Stimulated activated memory B cell treated with anti-CD40 and anti-IgM and Interleukin-4, amounts not matched to agents 10 μg/mL and 1 μg/mL and 100 μg/mL, for 72 hours (primary cell): ENCODE data around the gene RPH3AL.
"Not testable (repeated sequence)": the region's sequence is repeated elsewhere in the genome, so short reads cannot be mapped to it uniquely, and the experiment has no call there.

ENCODE experiments used
- ATAC-seq: fragments of 150-1000 bp; cut with Tn5 transposase; 2 replicates; pipeline ENCODE4 v1.10.0; 2021
- H3K27ac Mint-ChIP-seq: one replicate; pipeline ENCODE4 v1.8.0; 2022; ENCODE audit warnings: mild to moderate bottlenecking, mixed read lengths
- H3K27me3 Mint-ChIP-seq: one replicate; pipeline ENCODE4 v1.8.0; 2022; ENCODE audit warnings: mixed read lengths
- H3K36me3 Mint-ChIP-seq: one replicate; pipeline ENCODE4 v1.8.0; 2022; ENCODE audit warnings: mixed read lengths
- H3K4me1 Mint-ChIP-seq: one replicate; pipeline ENCODE4 v1.8.0; 2022; ENCODE audit warnings: mixed read lengths
- H3K4me3 Mint-ChIP-seq: one replicate; pipeline ENCODE4 v1.8.0; 2022; ENCODE audit warnings: mild to moderate bottlenecking, moderate library complexity, mixed read lengths
- H3K9me3 Mint-ChIP-seq: one replicate; pipeline ENCODE4 v1.8.0; 2022; ENCODE audit warnings: mixed read lengths

The RPH3AL gene

DNA sequence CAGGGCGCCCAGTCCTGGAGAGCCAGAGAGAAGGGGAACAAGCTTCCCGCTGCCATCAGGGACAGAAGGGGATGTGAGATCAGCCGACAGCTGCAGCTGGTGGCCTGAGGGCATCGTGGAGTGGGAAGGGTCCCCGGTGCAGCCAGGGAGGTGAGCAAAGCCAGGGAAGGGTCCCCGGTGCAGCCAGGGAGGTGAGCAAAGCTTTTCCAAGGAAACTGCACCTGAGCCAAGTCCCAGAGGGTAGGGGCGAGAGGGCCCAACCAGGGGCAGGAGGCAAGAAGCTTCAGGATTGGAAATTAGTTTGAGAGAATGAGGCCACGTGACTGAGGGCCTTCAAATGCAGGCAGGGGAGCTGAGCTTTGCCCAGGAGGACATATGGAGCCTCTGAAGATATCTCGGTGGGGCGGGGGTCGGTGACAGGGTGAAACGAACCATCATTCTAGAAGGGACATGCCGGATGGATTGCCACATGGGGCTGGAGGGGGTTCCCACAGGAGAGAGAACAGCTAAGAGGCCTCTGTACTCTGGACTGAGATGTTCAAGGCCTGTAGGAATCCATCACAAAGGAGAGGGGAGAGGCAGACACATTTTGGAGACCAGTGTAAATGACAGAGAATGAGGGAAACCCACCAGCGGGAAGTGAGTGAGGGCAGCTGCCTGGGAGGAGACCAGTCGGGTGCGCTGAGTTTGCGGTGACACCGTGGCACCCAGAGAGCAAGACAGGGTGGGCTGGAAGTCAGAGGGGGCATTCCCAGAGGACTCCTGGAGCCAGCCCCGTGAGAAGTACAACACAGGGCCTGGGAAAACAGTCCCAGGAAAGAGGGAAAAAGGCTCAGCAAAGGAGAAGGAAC lies 31.4 kb upstream of the RPH3AL start:
- peak overlapping the region; percentile 50 for H3K4me3 Mint-ChIP-seq

GRCh38 chr17:382644-383533 lies 30.3 kb upstream of the RPH3AL start:
- H3K27me3 Mint-ChIP-seq = peaks cover 28% of the 10 kb centered on the region
- no peaks in the 10 kb centered on the region for H3K36me3 Mint-ChIP-seq
- H3K4me1 Mint-ChIP-seq = peaks cover 20% of the 10 kb centered on the region
- H3K27ac Mint-ChIP-seq = no peak overlapping the region
- no peak overlapping the region for H3K4me3 Mint-ChIP-seq
- H3K9me3 Mint-ChIP-seq = peaks cover 2% of the 10 kb centered on the region
- no peak for ATAC-seq

More for the DNA sequence above, 31.4 kb upstream of the RPH3AL start:
- peaks cover 20% of the 10 kb centered on the region for H3K4me1 Mint-ChIP-seq
- ATAC-seq = no peak
- peak overlapping the region; percentile 34 for H3K27ac Mint-ChIP-seq
- H3K27me3 Mint-ChIP-seq = peaks cover 39% of the 10 kb centered on the region
- no peaks in the 10 kb centered on the region for H3K36me3 Mint-ChIP-seq
- peaks cover 2% of the 10 kb centered on the region for H3K9me3 Mint-ChIP-seq

DNA sequence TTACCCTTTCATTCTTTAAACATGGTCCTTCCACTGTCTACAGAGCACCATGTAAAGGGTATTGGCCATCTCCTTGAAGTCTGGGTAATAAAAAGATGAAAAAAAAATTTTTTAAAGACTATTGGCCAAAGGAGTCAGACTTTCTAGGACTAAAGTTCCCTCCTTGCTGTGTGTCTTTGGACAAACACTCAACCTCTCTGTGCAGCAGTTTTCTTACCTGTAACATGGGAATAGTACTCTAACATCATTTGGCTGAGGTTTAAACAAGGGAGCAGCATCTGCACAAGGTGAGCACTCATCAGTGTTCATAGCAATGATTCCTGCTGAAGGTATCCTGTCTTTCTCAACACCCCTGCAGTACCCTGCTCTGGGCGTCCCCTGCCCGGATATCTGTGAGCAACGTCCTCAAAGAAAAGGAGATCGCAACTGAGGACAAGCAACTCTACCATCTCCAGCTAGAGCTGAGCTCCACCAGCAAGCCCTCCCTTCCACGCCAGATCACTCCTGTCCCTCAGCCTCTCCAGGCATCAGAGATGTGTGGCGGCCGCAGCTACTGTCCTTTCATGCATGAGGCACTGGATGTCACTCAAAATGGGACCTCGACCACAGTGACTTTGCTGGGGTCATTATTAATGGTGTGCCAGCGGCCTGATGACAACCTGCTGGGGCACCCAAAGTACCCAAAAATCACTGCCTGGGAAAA lies 29.5 kb upstream of the RPH3AL start:
- no peaks in the 10 kb centered on the region for H3K36me3 Mint-ChIP-seq
- peaks cover 20% of the 10 kb centered on the region for H3K4me1 Mint-ChIP-seq
- H3K27ac Mint-ChIP-seq = no peak overlapping the region
- peaks cover 25% of the 10 kb centered on the region for H3K27me3 Mint-ChIP-seq
- ATAC-seq = no peak
- no peak overlapping the region for H3K4me3 Mint-ChIP-seq
- H3K9me3 Mint-ChIP-seq = peaks cover 2% of the 10 kb centered on the region

DNA sequence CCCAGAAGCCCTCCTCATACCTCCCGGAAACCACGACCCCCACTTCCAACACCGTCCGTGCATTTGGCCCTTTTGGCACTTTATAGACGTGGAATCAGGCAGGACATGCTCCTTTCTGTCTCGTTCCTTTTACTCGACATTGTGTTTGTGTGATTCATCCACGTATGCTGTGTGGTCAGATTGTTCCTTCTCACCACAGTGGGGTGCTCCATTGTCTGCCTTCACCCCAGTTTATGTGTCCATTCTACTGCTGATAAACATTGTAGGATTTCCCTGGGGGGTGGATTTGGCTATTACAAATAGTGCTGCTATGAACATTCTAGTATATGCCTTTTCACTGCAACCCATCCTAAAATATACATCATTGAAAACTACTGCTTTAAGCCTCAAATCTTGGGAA lies 28.9 kb upstream of the RPH3AL start:
- peaks cover 16% of the 10 kb centered on the region for H3K4me1 Mint-ChIP-seq
- no peaks in the 10 kb centered on the region for H3K36me3 Mint-ChIP-seq
- ATAC-seq = no peak
- peaks cover 2% of the 10 kb centered on the region for H3K9me3 Mint-ChIP-seq
- H3K27ac Mint-ChIP-seq = no peak overlapping the region
- no peak overlapping the region for H3K4me3 Mint-ChIP-seq
- H3K27me3 Mint-ChIP-seq = peaks cover 24% of the 10 kb centered on the region

- Mint-ChIP-seq H3K27ac (no peak overlapping the region), H3K4me3 (no peak overlapping the region), H3K9me3 (peaks cover 2% of the 10 kb centered on the region), H3K27me3 (peaks cover 35% of the 10 kb centered on the region), H3K36me3 (no peaks in the 10 kb centered on the region), H3K4me1 (peaks cover 13% of the 10 kb centered on the region)
- no peak for ATAC-seq
These were observed 27.2 kb upstream of the RPH3AL start for GRCh38 chr17:379531-380465.

DNA sequence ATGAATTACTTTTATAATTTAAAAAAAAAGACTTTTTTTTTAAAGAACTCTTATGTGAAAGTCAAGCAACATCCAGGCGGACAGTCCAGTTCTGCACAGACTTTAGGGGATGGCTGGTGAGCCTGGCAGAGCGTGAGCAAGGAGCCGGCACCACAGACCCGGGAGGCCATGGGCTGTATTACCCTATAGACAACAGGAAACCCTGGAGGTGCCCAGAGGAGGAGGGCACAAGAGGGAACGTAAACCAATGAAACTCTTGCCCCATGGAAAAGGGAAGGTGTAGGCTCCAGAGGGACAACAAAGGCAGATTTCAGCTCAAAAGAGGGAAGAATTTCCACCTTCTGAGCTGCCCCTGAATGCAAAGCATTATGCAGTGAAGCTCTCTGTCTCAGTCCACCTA lies 25.5 kb upstream of the RPH3AL start:
- Mint-ChIP-seq H3K9me3 (peaks cover 2% of the 10 kb centered on the region), H3K4me3 (no peak overlapping the region), H3K36me3 (no peaks in the 10 kb centered on the region), H3K4me1 (peaks cover 5% of the 10 kb centered on the region), H3K27ac (no peak overlapping the region), H3K27me3 (peaks cover 27% of the 10 kb centered on the region)
- ATAC-seq = no peak

GRCh38 chr17:376936-377863 lies 24.6 kb upstream of the RPH3AL start:
- H3K36me3 Mint-ChIP-seq = no peaks in the 10 kb centered on the region
- peaks cover 2% of the 10 kb centered on the region for H3K9me3 Mint-ChIP-seq
- ATAC-seq = no peak
- peaks cover 27% of the 10 kb centered on the region for H3K27me3 Mint-ChIP-seq
- H3K27ac Mint-ChIP-seq = no peak overlapping the region
- H3K4me3 Mint-ChIP-seq = no peak overlapping the region
- peaks cover 5% of the 10 kb centered on the region for H3K4me1 Mint-ChIP-seq

- Mint-ChIP-seq H3K27ac (no peak overlapping the region), H3K36me3 (peaks cover 11% of the 10 kb centered on the region), H3K9me3 (peaks cover under 1% of the 10 kb centered on the region), H3K4me1 (no peaks in the 10 kb centered on the region), H3K4me3 (no peak overlapping the region), H3K27me3 (peaks cover 27% of the 10 kb centered on the region)
- ATAC-seq = no peak
These were observed 21.1 kb upstream of the RPH3AL start for GRCh38 chr17:373613-374230.

- peaks cover 22% of the 10 kb centered on the region for H3K36me3 Mint-ChIP-seq
- peaks cover 25% of the 10 kb centered on the region for H3K27me3 Mint-ChIP-seq
- ATAC-seq = no peak
- no peaks in the 10 kb centered on the region for H3K4me1 Mint-ChIP-seq
- H3K27ac Mint-ChIP-seq = no peak overlapping the region
- H3K4me3 Mint-ChIP-seq = no peak overlapping the region
- peaks cover 9% of the 10 kb centered on the region for H3K9me3 Mint-ChIP-seq
These were observed 19.8 kb upstream of the RPH3AL start for GRCh38 chr17:372157-373152.

DNA sequence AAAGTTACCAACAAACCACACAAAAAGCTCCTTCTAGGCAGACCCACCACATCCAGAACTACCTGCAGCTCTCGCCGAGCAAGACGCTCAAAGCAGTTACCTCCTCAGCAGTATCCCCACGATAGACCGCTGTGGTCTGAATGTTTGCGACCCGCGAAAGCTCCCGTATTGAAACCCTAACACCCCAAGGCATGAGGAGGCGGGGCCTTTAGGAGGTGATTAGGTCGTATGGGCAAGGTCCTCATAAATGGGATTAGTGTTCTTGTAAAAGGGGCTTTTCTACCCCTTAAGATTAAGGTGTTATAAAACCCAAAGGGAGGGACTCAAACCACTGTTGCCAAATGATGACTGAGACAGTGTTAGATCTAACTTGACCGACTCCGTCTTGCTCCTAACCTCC lies 19.0 kb upstream of the RPH3AL start:
- Mint-ChIP-seq H3K27me3 (peaks cover 17% of the 10 kb centered on the region), H3K36me3 (peaks cover 22% of the 10 kb centered on the region), H3K9me3 (peaks cover 9% of the 10 kb centered on the region), H3K27ac (no peak overlapping the region), H3K4me3 (no peak overlapping the region), H3K4me1 (peaks cover 7% of the 10 kb centered on the region)
- ATAC-seq = no peak

DNA sequence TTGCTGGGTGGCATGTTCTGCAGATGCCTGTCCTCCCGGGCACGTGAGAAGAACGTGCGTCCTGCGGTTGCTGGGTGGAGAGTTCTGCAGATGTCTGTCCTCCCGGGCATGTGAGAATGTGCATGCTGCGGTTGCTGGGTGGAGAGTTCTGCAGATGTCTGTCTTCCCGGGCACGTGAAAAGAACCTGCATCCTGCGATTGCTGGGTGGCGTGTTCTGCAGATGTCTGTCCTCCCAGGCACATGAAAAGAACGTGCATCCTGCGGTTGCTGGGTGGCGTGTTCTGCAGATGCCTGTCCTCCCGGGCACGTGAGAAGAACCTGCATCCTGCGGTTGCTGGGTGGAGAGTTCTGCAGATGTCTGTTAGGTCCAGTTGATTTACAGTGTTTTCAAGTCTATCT lies 15.0 kb upstream of the RPH3AL start:
- not testable (repeated sequence) for ATAC-seq, H3K27ac Mint-ChIP-seq, H3K9me3 Mint-ChIP-seq, H3K4me3 Mint-ChIP-seq
- Mint-ChIP-seq H3K36me3 (peaks cover 22% of the 10 kb centered on the region), H3K4me1 (peaks cover 16% of the 10 kb centered on the region), H3K27me3 (peaks cover 25% of the 10 kb centered on the region)
